ENCODE data around the gene CTAG1A. TPM values are rescaled to one million over a fixed set of nuclear protein-coding genes. Genes with fewer than 3 reads are reported as not detected.
A peak's percentile ranks its signal among the peaks of the same experiment; 100 is the strongest.

CTAG1A gene
- total and polyA plus RNA-seq, 9 of the 15 experiments (the other 6 are each of a cell fraction or from before 2014, with no cell fraction given) = 0.32 TPM; not detected in 8

DNA sequence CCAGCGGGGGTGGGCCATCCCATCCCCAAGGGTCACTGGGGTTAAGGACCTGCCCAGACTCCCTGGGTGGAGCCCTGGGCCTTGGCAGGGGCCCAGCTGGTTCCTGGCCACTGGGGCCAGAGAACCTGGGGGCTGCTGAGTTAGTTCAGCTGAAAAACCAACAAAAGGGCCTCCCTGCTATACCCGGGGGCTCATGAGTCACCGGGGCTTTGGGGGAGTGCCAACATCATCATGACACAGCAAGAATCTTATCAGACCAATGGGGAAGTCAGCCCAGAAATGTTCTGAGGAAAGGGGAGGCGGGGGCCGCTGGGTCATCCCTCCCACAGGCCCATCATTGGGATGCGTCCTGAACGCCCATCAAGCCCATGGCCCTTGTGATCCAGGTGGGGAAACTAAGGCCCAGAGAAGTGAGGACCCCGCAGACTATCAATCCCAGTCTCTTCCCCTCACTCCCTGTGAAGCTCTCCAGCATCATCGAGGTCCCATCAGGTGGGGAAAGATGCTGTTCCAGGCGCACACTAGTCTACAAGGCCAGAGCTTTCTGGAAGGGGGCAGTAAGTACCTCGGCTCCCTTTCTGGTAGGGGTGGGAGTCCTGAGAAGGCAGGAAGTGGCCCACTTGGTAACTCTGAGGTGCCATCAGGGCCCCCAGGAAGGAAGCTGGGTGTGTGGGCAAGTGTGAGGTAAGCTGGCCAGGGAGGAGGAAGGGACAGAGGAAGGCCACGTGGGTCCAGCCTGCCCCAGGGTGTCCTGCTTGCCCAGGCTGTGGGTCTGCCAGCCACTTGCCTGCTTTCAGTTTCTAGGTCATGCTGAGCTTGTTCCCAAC, 42.8 kb upstream of the CTAG1A start (continued):
- TF ChIP-seq ZNF766 (CRISPR knock-in tag; conservative IDR thresholded peaks at IDR 0.05) = peak; percentile 82
- no peak for TF ChIP-seq TCFL5 (CRISPR knock-in tag; conservative IDR thresholded peaks at IDR 0.05)
- no peak for TF ChIP-seq PREB (CRISPR knock-in tag; IDR thresholded peaks at IDR 0.05)
- peak in 1 of 3 experiments; percentile 38 for TF ChIP-seq YY1 (IDR thresholded peaks at IDR 0.05; ENCODE audit: borderline replicate concordance in 1 of 3, control insufficient read depth in 1 of 3, extremely low read depth in 1 of 3, insufficient read depth in 3 of 3, insufficient read length in 1 of 3, insufficient replicate concordance in 2 of 3, low read depth in 1 of 3, low read length in 2 of 3)
- TF ChIP-seq BMI1 (IDR thresholded peaks at IDR 0.05; ENCODE audit: low read length) = no peak
- no peak for TF ChIP-seq TAL1 (IDR thresholded peaks at IDR 0.05)
- no peak for TF ChIP-seq HLTF (IDR thresholded peaks at IDR 0.05)
- peak in 1 of 2 experiments; percentile 66; a peak in 2 of 4 replicates for TF ChIP-seq TBL1XR1 (IDR thresholded peaks at IDR 0.05; ENCODE audit: low read length in 2 of 2)
- TF ChIP-seq SAP30 (IDR thresholded peaks at IDR 0.05; ENCODE audit: borderline replicate concordance, insufficient read depth, low read depth, low read length, poor library complexity, severe bottlenecking) = no peak
- TF ChIP-seq POLR2B (IDR thresholded peaks at IDR 0.05; ENCODE audit: low read depth, partially characterized antibody) = peak; percentile 50
- TF ChIP-seq ARNT (IDR thresholded peaks at IDR 0.05) = no peak
- TF ChIP-seq, protein P1, sequence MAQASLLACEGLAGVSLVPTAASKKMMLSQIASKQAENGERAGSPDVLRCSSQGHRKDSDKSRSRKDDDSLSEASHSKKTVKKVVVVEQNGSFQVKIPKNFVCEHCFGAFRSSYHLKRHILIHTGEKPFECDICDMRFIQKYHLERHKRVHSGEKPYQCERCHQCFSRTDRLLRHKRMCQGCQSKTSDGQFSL (CRISPR knock-in tag; IDR thresholded peaks at IDR 0.05) = no peak
- TF ChIP-seq, protein P1 (tag; IDR thresholded peaks at IDR 0.05) = no peak
- TF ChIP-seq ZNF609 (CRISPR knock-in tag; IDR thresholded peaks at IDR 0.05; ENCODE audit: borderline replicate concordance) = no peak; the same call in 1 of the 2 replicates
- TF ChIP-seq MIER1 (IDR thresholded peaks at IDR 0.05; ENCODE audit: low read depth) = no peak
- TF ChIP-seq CHD4 (IDR thresholded peaks at IDR 0.05; ENCODE audit: insufficient read depth, insufficient replicate concordance, low read depth, low read length, poor library complexity, severe bottlenecking) = no peak
- TF ChIP-seq ZBED1 (IDR thresholded peaks at IDR 0.05) = no peak
- no peak for TF ChIP-seq ZNF778 (CRISPR knock-in tag; IDR thresholded peaks at IDR 0.05)
- no peak for TF ChIP-seq COPS2 (conservative IDR thresholded peaks at IDR 0.05)
- TF ChIP-seq ZNF316 (IDR thresholded peaks at IDR 0.05) = peak; percentile 98
- peak; percentile 84 for TF ChIP-seq SPI1 (IDR thresholded peaks at IDR 0.05; ENCODE audit: borderline replicate concordance, low read depth, low read length)
- TF ChIP-seq TRIM24 (IDR thresholded peaks at IDR 0.05) = peak in 1 of 2 experiments; percentile 55; a peak in 1 of 4 replicates
